Chondrocyte (in vitro differentiated cells): ENCODE data around the gene STIL. TPM values are rescaled to one million over a fixed set of nuclear protein-coding genes. Genes with fewer than 3 reads are reported as not detected.
"Not testable (repeated sequence)": the region's sequence is repeated elsewhere in the genome, so short reads cannot be mapped to it uniquely, and the experiment has no call there.

Experiments
- DNase-seq: peaks from one replicate; pipeline ENCODE4 v3.0.0; 2021; ENCODE audit warnings: mixed read lengths, low spot score
- H3K27ac Mint-ChIP-seq: one replicate; pipeline ENCODE4 v1.8.0; 2021; ENCODE audit warnings: mild to moderate bottlenecking, moderate library complexity, mixed read lengths; ENCODE audit not compliant: unreplicated experiment
- H3K27me3 Mint-ChIP-seq: 2 replicates; pipeline ENCODE4 v1.8.0; 2021; ENCODE audit warnings: low read depth, mixed read lengths
- H3K36me3 Mint-ChIP-seq: 2 replicates; pipeline ENCODE4 v1.8.0; 2021; ENCODE audit warnings: low read depth, mixed read lengths
- H3K4me1 Mint-ChIP-seq: 2 replicates; pipeline ENCODE4 v1.8.0; 2021; ENCODE audit warnings: low read depth, mild to moderate bottlenecking, mixed read lengths
- H3K4me3 Mint-ChIP-seq: one replicate; pipeline ENCODE4 v1.8.0; 2021; ENCODE audit warnings: mild to moderate bottlenecking, moderate library complexity, mixed read lengths; ENCODE audit not compliant: unreplicated experiment
- H3K9me3 Mint-ChIP-seq: 2 replicates; pipeline ENCODE4 v1.8.0; 2021; ENCODE audit warnings: low read depth, mixed read lengths
- total RNA-seq: library from RNA; stranded (reverse); gene quantifications from 3 replicates; pipeline ENCODE4 v1.2.1, GENCODE V29; 2021
- TF ChIP-seq, protein P1 (sequence below): fragments of 200-600 bp; sonication (generic); IDR thresholded peaks from 2 replicates; pipeline ENCODE4 v1.5.0; 2021; ENCODE audit warnings: antibody characterized with exemption, mild to moderate bottlenecking, moderate library complexity

STIL gene
- total RNA-seq, 1 donor from 2014 or later = 5.0 TPM

DNA sequence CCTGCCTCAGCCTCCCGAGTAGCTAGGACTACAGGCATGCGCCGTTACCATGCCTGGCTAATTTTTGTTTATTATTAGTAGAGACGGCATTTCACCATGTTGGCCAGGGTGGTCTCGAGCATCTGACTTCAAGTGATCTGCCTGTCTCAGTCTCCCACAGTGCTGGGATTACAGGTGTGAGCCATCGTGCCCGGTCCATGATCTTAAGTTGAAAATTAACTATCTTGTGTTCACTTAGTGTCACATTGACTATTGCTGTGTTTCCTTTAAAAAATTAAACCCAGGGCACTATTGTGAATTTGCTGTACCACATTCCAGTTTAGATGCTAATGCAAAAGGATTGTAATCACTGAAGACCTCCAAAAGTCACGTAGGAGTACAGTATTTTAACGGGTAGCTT is 33.8 kb upstream of the STIL start:
- H3K36me3 Mint-ChIP-seq = peaks cover 5% of the 10 kb centered on the region
- TF ChIP-seq, protein P1, sequence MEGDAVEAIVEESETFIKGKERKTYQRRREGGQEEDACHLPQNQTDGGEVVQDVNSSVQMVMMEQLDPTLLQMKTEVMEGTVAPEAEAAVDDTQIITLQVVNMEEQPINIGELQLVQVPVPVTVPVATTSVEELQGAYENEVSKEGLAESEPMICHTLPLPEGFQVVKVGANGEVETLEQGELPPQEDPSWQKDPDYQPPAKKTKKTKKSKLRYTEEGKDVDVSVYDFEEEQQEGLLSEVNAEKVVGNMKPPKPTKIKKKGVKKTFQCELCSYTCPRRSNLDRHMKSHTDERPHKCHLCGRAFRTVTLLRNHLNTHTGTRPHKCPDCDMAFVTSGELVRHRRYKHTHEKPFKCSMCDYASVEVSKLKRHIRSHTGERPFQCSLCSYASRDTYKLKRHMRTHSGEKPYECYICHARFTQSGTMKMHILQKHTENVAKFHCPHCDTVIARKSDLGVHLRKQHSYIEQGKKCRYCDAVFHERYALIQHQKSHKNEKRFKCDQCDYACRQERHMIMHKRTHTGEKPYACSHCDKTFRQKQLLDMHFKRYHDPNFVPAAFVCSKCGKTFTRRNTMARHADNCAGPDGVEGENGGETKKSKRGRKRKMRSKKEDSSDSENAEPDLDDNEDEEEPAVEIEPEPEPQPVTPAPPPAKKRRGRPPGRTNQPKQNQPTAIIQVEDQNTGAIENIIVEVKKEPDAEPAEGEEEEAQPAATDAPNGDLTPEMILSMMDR = no peak
- DNase-seq = no peak
- H3K9me3 Mint-ChIP-seq = no peaks in the 10 kb centered on the region
- H3K27ac Mint-ChIP-seq = no peak overlapping the region
- no peaks in the 10 kb centered on the region for H3K27me3 Mint-ChIP-seq
- H3K4me1 Mint-ChIP-seq = peaks cover 17% of the 10 kb centered on the region
- no peak overlapping the region for H3K4me3 Mint-ChIP-seq

DNA sequence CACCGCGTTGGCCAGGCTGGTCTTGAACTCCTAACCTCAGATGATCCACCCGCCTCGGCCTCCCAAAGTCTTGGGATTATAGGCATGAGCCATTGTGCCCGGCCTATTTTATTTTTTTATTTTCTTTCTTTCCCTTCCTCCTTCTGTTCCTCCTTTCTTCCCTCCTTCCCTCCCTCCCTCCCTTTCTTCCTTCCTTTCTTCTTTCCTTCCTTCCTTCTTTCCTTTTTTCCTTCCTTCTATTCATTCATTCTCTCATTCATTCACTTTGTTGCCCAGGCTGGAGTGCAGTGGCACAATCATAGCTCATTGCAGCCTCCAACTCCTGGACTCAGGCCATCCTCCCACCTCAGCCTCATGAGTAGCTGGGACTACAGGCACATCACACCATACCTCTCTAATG is 33.0 kb upstream of the STIL start:
- H3K9me3 Mint-ChIP-seq, H3K4me3 Mint-ChIP-seq, H3K36me3 Mint-ChIP-seq, H3K27me3 Mint-ChIP-seq, DNase-seq: not testable (repeated sequence)
- H3K4me1 Mint-ChIP-seq = peaks cover 15% of the 10 kb centered on the region
- peak overlapping the region; percentile 66 for H3K27ac Mint-ChIP-seq

DNA sequence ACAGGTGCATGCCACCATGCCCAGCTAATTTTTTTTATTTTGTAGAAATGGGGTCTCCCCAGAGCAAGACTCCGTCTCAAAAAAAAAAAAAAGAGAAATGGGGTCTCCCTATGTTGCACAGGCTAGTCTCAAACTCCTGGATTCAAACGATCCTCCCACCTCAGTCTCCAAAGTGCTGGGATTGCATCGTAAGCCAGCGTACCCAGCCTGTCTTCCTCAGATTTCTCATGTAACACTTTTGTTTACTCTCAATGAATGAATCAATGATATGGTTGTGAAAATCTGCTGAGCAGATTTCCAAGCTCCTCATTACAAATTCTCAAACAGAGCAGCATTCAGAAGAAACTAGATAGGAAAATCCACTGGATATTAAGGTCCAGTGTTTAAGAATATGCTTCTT is 26.3 kb upstream of the STIL start:
- Mint-ChIP-seq H3K27me3 (no peaks in the 10 kb centered on the region), H3K4me3 (no peak overlapping the region)

DNA sequence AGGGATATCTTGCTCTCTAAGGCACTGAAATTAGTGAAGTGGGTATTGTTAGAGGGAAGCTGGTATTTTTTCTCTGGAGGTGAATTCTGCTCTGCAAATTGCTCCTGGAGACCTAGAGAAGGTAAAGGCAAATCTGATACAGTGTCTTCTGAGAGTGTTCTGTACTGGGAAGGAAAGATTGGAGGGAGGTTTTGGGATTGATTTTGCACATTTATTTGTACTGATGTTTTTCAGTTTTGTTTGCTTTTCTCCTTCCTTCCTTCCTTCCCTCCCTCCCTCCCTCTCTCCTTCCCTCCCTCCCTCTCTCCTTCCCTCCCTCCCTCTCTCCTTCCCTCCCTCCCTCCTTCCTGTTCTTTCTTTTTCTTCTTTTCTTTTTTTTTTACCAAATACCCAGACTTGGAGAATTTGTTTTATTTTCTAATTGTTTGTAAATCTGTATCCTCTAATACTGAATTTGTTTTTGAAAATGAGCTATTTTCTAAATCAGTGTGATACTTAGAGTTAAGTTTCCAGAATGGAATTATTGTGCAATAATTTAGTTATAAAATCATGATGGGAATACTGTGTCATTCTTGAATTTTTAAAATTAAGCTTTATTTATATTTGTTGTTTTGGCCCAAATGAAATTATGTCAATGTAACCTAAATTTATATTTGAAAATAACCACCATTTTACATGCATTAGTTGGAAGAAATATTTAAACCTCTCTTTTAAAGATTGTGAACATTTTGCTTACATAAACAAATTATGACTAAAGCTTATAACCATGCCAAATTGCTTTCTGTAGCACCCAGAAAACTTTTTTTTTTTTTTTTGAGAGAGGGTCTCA is 24.5 kb upstream of the STIL start:
- DNase-seq = no peak
- Mint-ChIP-seq H3K27ac (peak overlapping the region; percentile 80), H3K27me3 (no peaks in the 10 kb centered on the region), H3K36me3 (peaks cover 2% of the 10 kb centered on the region), H3K9me3 (no peaks in the 10 kb centered on the region), H3K4me3 (no peak overlapping the region), H3K4me1 (peaks cover 32% of the 10 kb centered on the region)
- TF ChIP-seq, protein P1 = no peak

More for the DNA sequence above, 26.3 kb upstream of the STIL start:
- DNase-seq = no peak
- Mint-ChIP-seq H3K9me3 (no peaks in the 10 kb centered on the region), H3K36me3 (peaks cover 4% of the 10 kb centered on the region), H3K27ac (no peak overlapping the region), H3K4me1 (peaks cover 26% of the 10 kb centered on the region)
- TF ChIP-seq, protein P1 = no peak

DNA sequence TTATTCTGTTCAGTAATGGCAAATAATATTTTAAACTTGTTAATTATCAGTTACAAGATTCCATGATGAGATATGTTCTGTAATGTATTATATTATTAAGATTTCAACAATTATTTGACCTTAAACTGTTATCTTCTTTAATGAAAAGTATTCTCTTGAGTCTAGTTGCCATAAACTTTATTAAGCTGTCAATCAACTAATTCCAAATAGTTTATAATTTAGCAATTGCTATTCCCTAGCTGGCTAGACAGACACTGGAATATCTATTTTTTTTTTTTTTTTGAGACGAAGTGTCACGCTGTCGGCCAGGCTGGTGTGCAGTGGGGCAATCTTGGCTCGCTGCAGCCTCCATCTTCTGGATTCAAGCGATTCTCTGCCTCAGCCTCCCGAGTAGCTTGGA is 23.4 kb upstream of the STIL start:
- Mint-ChIP-seq H3K27ac (peak overlapping the region; percentile 27), H3K9me3 (no peaks in the 10 kb centered on the region), H3K4me1 (peaks cover 32% of the 10 kb centered on the region), H3K4me3 (no peak overlapping the region), H3K36me3 (peaks cover 2% of the 10 kb centered on the region), H3K27me3 (no peaks in the 10 kb centered on the region)
- TF ChIP-seq, protein P1 = no peak
- no peak for DNase-seq
